GM12878 (cell line): ENCODE results near the gene CYP8B1. TPM values are rescaled to one million over a fixed set of nuclear protein-coding genes. Genes with fewer than 3 reads are reported as not detected.

Experiments used
- ATAC-seq: fragments of 200-7000 bp; cut with Tn5 transposase; 3 replicates; pipeline ENCODE4 v1.9.1; 2020; ENCODE audit warnings: mild to moderate bottlenecking, moderate library complexity
- BruUV-seq: library from RNA; stranded (reverse); fragments of 400-500 nt; replicated peaks from 2 replicates; lab custom pipeline; 2021; lab: Mats Ljungman, UMichigan
- CTCF ChIA-PET: fragments of 300-600 bp; sonication (Branson Sonifier 250); formaldehyde crosslinking; extraction: SDS; loops from one replicate; lab custom pipeline; 2021; ENCODE audit warnings: inconsistent platforms; lab: Yijun Ruan, JAX
- POLR2A ChIA-PET: fragments of 350-600 bp; formaldehyde crosslinking; extraction: SDS; loops from one replicate; lab custom pipeline; 2021; ENCODE audit warnings: inconsistent platforms; lab: Charles Lee
- RAD21 ChIA-PET: fragments of 300-600 bp; sonication (Branson Sonifier 250); formaldehyde crosslinking; loops from one replicate; lab custom pipeline; 2023; ENCODE audit warnings: antibody characterized with exemption; ENCODE audit not compliant: unreplicated experiment; lab: Charles Lee
- SMC1A ChIA-PET: fragments of 300-600 bp; sonication (Branson Sonifier 250); formaldehyde crosslinking; loops from one replicate; lab custom pipeline; 2023; ENCODE audit not compliant: unreplicated experiment, uncharacterized antibody; lab: Charles Lee
- DNase-seq: peaks from one replicate; pipeline ENCODE4 v3.0.0-alpha.2; 2011; ENCODE audit warnings: low read depth, low spot score
- FAIRE-seq: peaks from 3 replicates; lab custom pipeline; 2011; peaks lifted over from hg19 to GRCh38; lab: Jason Lieb, UNC
- H2AFZ ChIP-seq: 2 replicates; pipeline ENCODE4 v1.6.0; 2011; ENCODE audit warnings: low read depth, low read length, control low read depth; ENCODE audit not compliant: control insufficient read depth
- H3K27ac ChIP-seq: 2 replicates; pipeline ENCODE4 v1.5.1; 2011; ENCODE audit warnings: control low read depth; ENCODE audit not compliant: control insufficient read depth, insufficient read depth
- H3K27me3 ChIP-seq, 2 experiments: replicated peaks in 1 of 2; 2 replicates each; pipeline versions ENCODE4 v1.6.0 to v1.6.1; 2011; ENCODE audit warnings: low read length in 1 of 2; ENCODE audit not compliant: control insufficient read depth in 2 of 2, insufficient read depth in 2 of 2
- H3K36me3 ChIP-seq, 2 experiments: 2 replicates each; pipeline ENCODE4 v1.5.1; 2011; ENCODE audit warnings: low read length in 1 of 2; ENCODE audit not compliant: control insufficient read depth in 2 of 2, insufficient read depth in 2 of 2
- H3K4me1 ChIP-seq: 2 replicates; pipeline ENCODE4 v1.6.1; 2011; ENCODE audit warnings: mild to moderate bottlenecking, low read length, moderate library complexity, mixed read lengths; ENCODE audit not compliant: control insufficient read depth, insufficient read depth
- H3K4me2 ChIP-seq: 2 replicates; pipeline ENCODE4 v1.6.0; 2011; ENCODE audit warnings: control low read depth; ENCODE audit not compliant: control insufficient read depth, insufficient read depth
- H3K4me3 ChIP-seq: fragments of 200-600 bp; sonication (generic); 2 replicates; pipeline ENCODE4 v1.5.1; 2016
- H3K79me2 ChIP-seq: 2 replicates; pipeline ENCODE4 v1.6.0; 2011; ENCODE audit warnings: low read length; ENCODE audit not compliant: control insufficient read depth, insufficient read depth
- H3K9ac ChIP-seq: 2 replicates; pipeline ENCODE4 v1.8.0; 2011; ENCODE audit warnings: low read length, control low read depth, mixed read lengths; ENCODE audit not compliant: control insufficient read depth, insufficient read depth
- H3K9me3 ChIP-seq: replicated peaks from 3 replicates; pipeline ENCODE4 v1.5.1; 2011; ENCODE audit warnings: mild to moderate bottlenecking, low read length; ENCODE audit not compliant: control insufficient read depth, insufficient read depth
- H4K20me1 ChIP-seq: 2 replicates; pipeline ENCODE4 v1.6.0; 2011; ENCODE audit not compliant: control insufficient read depth, insufficient read depth
- DPF2 ChIP-seq: fragments of 450-650 bp; IDR thresholded peaks from 2 replicates; pipeline ENCODE4 v1.6.1; 2017; ENCODE audit warnings: mild to moderate bottlenecking
- EED ChIP-seq: sonication (generic); IDR thresholded peaks from 2 replicates; pipeline ENCODE4 v1.6.1; 2016; ENCODE audit warnings: antibody characterized with exemption, low read depth
- EP300 ChIP-seq, 2 experiments: fragments of 150-350 bp in 1 of 2; IDR thresholded peaks; 2 replicates each; pipeline ENCODE4 v1.6.1; 2011 to 2012; ENCODE audit warnings: low read depth in 2 of 2, low read length in 2 of 2, borderline replicate concordance in 1 of 2, improper control_type of control experiment in 1 of 2, inconsistent platforms in 1 of 2; ENCODE audit not compliant: control insufficient read depth in 1 of 2
- HCFC1 ChIP-seq: fragments of 150-350 bp; IDR thresholded peaks from 2 replicates; pipeline ENCODE4 v1.6.1; 2014; ENCODE audit warnings: low read length
- HDGF ChIP-seq: fragments of 450-650 bp; IDR thresholded peaks from 2 replicates; pipeline ENCODE4 v1.6.1; 2016; ENCODE audit warnings: antibody characterized with exemption
- IKZF2 ChIP-seq, 2 experiments: fragments of 450-650 bp; IDR thresholded peaks; 2 replicates each; pipeline ENCODE4 v1.6.1; 2017; ENCODE audit warnings: mild to moderate bottlenecking in 2 of 2, moderate library complexity in 2 of 2
- MEF2B ChIP-seq: fragments of 450-650 bp; IDR thresholded peaks from 2 replicates; pipeline ENCODE4 v1.6.1; 2018; ENCODE audit warnings: mild to moderate bottlenecking, moderate library complexity; ENCODE audit not compliant: partially characterized antibody, poor library complexity, severe bottlenecking
- MYB ChIP-seq: fragments of 150-350 bp; IDR thresholded peaks from 2 replicates; pipeline ENCODE4 v1.6.1; 2014; ENCODE audit warnings: mild to moderate bottlenecking, low read depth, low read length, borderline replicate concordance
- NBN ChIP-seq: fragments of 450-650 bp; IDR thresholded peaks from 2 replicates; pipeline ENCODE4 v1.6.1; 2016
- SMARCA5 ChIP-seq: fragments of 450-650 bp; IDR thresholded peaks from 2 replicates; pipeline ENCODE4 v1.6.1; 2017; ENCODE audit warnings: mild to moderate bottlenecking
- ZNF384 ChIP-seq: IDR thresholded peaks from 2 replicates; pipeline ENCODE4 v1.6.1; 2012; ENCODE audit warnings: low read depth, mild to moderate bottlenecking, low read length, improper control_type of control experiment, borderline replicate concordance
- WGBS: methylation state at CpG from one replicate; pipeline ENCODE4 v1.1.6; 2016; ENCODE audit warnings: low lambda C conversion rate; ENCODE audit not compliant: insufficient replicate concordance, insufficient coverage; ENCODE audit errors: missing lambda C conversion rate; 5-methylcytosine and 5-hydroxymethylcytosine counted together
- in situ Hi-C: fragments of 300-500 bp; cut with MboI; formaldehyde crosslinking; loops from 9 replicates; pipeline ENCODE4 v1.14.3; 2018; ENCODE audit warnings: mixed read lengths
- intact Hi-C: fragments of 100-400 bp; cut with micrococcal nuclease; formaldehyde crosslinking; loops from one replicate; pipeline ENCODE4 v1.14.2; 2022; ENCODE audit not compliant: unreplicated experiment
- polyA plus RNA-seq, 11 experiments: library from polyadenylated mRNA; depleted of rRNA in 4 of 11; unstranded in 6 of 11; stranded (reverse) in 5 of 11; fragments of >200 nt; fragmentation: Nextera tagmentation in 4 of 11; fragmentation: Illumina TruSeq in 1 of 11; extraction: Ambion mirVana in 4 of 11; extraction: Trizol in 1 of 11; gene quantifications; 1 replicate in 1 of 11; 2 replicates in 10 of 11; pipeline versions ENCODE4 v1.2.1 to v1.2.3, GENCODE V29; 2011 to 2016; ENCODE audit warnings: inconsistent platforms in 2 of 11, missing spikeins in 2 of 11, low read depth in 1 of 11
- total RNA-seq, 4 experiments: library from RNA; depleted of rRNA in 3 of 4; stranded (reverse); fragments of >200 nt in 3 of 4; fragmentation: Illumina TruSeq in 1 of 4; extraction: Trizol in 1 of 4; gene quantifications; 2 replicates each; pipeline versions ENCODE4 v1.2.1 to v1.2.3, GENCODE V29; 2013 to 2021
- TF ChIP-seq, protein P1 (sequence below), 3 experiments: IDR thresholded peaks in 2 of 3; conservative IDR thresholded peaks in 1 of 3; 2 replicates each; pipeline ENCODE4 v1.5.1; 2011; ENCODE audit warnings: low read depth in 3 of 3, low read length in 3 of 3, mild to moderate bottlenecking in 3 of 3, control low read depth in 2 of 3, moderate library complexity in 2 of 3, inconsistent platforms in 1 of 3, mixed read lengths in 1 of 3; ENCODE audit not compliant: control insufficient read depth in 2 of 3, insufficient read depth in 1 of 3; ENCODE audit errors: extremely low read depth in 1 of 3
- TF ChIP-seq, protein P2 (sequence below): fragments of 450-650 bp; formaldehyde crosslinking; IDR thresholded peaks from 2 replicates; pipeline ENCODE4 v1.5.0; 2022; ENCODE audit warnings: mild to moderate bottlenecking, missing genetic modification characterization
- TF ChIP-seq, protein P3 (sequence below): fragments of 150-350 bp; IDR thresholded peaks from 2 replicates; pipeline ENCODE4 v1.6.1; 2016; ENCODE audit warnings: low read depth, low read length

Gene CYP8B1
- total and polyA plus RNA-seq, 10 of the 15 experiments (the other 5 are each of a cell fraction or from before 2014, with no cell fraction given) = 0.08 TPM; not detected in 9

DNA sequence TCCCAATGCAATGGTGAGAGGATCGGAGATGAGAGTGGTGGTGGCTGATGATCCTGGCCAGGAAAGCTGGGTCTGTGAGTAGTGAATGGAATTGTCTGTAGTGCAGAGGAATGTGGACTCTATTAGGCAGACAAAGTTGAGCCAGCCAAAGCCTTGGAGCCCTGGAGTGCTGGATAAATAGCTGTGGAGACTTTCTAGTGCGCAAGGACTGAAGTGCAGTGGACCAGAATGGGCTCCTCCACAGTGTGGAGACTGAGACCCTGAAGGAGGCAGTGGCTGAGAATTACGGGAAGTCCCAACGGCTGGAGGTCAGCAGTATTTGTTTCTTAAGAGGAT, 31.1 kb upstream of the CYP8B1 start:
- H3K9me3 ChIP-seq = no peaks in the 10 kb centered on the region; the same call in 2 of the 3 replicates
- no peak for FAIRE-seq
- POLR2A ChIA-PET = no interaction called here
- intact Hi-C loops = no loop called here
- TF ChIP-seq NBN (no peak), MYB (no peak), HDGF (no peak), HCFC1 (no peak), EED (no peak), MEF2B (no peak), EP300 (IDR thresholded peaks at IDR 0.05; ENCODE audit: borderline replicate concordance in 1 of 2, control insufficient read depth in 1 of 2, low read depth in 2 of 2, low read length in 2 of 2) (no peak), SMARCA5 (no peak), DPF2 (no peak), ZNF384 (no peak), IKZF2 (IDR thresholded peaks at IDR 0.05) (no peak)
- TF ChIP-seq, protein P1, sequence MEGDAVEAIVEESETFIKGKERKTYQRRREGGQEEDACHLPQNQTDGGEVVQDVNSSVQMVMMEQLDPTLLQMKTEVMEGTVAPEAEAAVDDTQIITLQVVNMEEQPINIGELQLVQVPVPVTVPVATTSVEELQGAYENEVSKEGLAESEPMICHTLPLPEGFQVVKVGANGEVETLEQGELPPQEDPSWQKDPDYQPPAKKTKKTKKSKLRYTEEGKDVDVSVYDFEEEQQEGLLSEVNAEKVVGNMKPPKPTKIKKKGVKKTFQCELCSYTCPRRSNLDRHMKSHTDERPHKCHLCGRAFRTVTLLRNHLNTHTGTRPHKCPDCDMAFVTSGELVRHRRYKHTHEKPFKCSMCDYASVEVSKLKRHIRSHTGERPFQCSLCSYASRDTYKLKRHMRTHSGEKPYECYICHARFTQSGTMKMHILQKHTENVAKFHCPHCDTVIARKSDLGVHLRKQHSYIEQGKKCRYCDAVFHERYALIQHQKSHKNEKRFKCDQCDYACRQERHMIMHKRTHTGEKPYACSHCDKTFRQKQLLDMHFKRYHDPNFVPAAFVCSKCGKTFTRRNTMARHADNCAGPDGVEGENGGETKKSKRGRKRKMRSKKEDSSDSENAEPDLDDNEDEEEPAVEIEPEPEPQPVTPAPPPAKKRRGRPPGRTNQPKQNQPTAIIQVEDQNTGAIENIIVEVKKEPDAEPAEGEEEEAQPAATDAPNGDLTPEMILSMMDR (IDR thresholded peaks at IDR 0.05 in 2 of 3, conservative IDR thresholded peaks at IDR 0.05 in 1 of 3; ENCODE audit: control insufficient read depth in 2 of 3, extremely low read depth in 1 of 3, insufficient read depth in 1 of 3, low read depth in 3 of 3, low read length in 3 of 3) = no peak
- TF ChIP-seq, protein P2, sequence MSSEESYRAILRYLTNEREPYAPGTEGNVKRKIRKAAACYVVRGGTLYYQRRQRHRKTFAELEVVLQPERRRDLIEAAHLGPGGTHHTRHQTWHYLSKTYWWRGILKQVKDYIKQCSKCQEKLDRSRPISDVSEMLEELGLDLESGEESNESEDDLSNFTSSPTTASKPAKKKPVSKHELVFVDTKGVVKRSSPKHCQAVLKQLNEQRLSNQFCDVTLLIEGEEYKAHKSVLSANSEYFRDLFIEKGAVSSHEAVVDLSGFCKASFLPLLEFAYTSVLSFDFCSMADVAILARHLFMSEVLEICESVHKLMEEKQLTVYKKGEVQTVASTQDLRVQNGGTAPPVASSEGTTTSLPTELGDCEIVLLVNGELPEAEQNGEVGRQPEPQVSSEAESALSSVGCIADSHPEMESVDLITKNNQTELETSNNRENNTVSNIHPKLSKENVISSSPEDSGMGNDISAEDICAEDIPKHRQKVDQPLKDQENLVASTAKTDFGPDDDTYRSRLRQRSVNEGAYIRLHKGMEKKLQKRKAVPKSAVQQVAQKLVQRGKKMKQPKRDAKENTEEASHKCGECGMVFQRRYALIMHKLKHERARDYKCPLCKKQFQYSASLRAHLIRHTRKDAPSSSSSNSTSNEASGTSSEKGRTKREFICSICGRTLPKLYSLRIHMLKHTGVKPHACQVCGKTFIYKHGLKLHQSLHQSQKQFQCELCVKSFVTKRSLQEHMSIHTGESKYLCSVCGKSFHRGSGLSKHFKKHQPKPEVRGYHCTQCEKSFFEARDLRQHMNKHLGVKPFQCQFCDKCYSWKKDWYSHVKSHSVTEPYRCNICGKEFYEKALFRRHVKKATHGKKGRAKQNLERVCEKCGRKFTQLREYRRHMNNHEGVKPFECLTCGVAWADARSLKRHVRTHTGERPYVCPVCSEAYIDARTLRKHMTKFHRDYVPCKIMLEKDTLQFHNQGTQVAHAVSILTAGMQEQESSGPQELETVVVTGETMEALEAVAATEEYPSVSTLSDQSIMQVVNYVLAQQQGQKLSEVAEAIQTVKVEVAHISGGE (CRISPR knock-in tag) = no peak
- TF ChIP-seq, protein P3, sequence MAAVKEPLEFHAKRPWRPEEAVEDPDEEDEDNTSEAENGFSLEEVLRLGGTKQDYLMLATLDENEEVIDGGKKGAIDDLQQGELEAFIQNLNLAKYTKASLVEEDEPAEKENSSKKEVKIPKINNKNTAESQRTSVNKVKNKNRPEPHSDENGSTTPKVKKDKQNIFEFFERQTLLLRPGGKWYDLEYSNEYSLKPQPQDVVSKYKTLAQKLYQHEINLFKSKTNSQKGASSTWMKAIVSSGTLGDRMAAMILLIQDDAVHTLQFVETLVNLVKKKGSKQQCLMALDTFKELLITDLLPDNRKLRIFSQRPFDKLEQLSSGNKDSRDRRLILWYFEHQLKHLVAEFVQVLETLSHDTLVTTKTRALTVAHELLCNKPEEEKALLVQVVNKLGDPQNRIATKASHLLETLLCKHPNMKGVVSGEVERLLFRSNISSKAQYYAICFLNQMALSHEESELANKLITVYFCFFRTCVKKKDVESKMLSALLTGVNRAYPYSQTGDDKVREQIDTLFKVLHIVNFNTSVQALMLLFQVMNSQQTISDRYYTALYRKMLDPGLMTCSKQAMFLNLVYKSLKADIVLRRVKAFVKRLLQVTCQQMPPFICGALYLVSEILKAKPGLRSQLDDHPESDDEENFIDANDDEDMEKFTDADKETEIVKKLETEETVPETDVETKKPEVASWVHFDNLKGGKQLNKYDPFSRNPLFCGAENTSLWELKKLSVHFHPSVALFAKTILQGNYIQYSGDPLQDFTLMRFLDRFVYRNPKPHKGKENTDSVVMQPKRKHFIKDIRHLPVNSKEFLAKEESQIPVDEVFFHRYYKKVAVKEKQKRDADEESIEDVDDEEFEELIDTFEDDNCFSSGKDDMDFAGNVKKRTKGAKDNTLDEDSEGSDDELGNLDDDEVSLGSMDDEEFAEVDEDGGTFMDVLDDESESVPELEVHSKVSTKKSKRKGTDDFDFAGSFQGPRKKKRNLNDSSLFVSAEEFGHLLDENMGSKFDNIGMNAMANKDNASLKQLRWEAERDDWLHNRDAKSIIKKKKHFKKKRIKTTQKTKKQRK = no peak
- H3K9ac ChIP-seq = no peak overlapping the region
- SMC1A ChIA-PET = no interaction called here
- H4K20me1 ChIP-seq = no peaks in the 10 kb centered on the region
- no peak for ATAC-seq
- WGBS = 70% methylated on average over 4 of the region's 4 CpGs
- no peak overlapping the region for H2AFZ ChIP-seq
- in situ Hi-C loops = no loop called here
- H3K4me2 ChIP-seq = no peak overlapping the region
- RAD21 ChIA-PET = no interaction called here
- no TSS peak for BruUV-seq
- DNase-seq = no peak
- no peak overlapping the region for H3K4me3 ChIP-seq
- H3K79me2 ChIP-seq = no peaks in the 10 kb centered on the region
- CTCF ChIA-PET = no interaction called here
- H3K4me1 ChIP-seq = no peaks in the 10 kb centered on the region
- H3K36me3 ChIP-seq = no peaks in the 10 kb centered on the region
- no peak overlapping the region for H3K27ac ChIP-seq
- peaks cover 5 to 10% of the 10 kb centered on the region in 2 experiments for H3K27me3 ChIP-seq
